Measurements from ENCODE around the gene ODAD3.

- TF ChIP-seq CTCF (IDR thresholded peaks at IDR 0.05; ENCODE audit: poor library complexity) (no peak), EZH2 (IDR thresholded peaks at IDR 0.05; ENCODE audit: borderline replicate concordance) (no peak), EZH2phosphoT487 (IDR thresholded peaks at IDR 0.05; ENCODE audit: low read depth, severe bottlenecking, unreplicated experiment) (no peak)
These were observed 61.6 kb downstream of the ODAD3 start for GRCh38 chr19:11373166-11373884.

Measured in hepatocyte (in vitro differentiated cells).